GM23248 (cell line): ENCODE results near the gene YIPF6. TPM values are rescaled to one million over a fixed set of nuclear protein-coding genes. Genes with fewer than 3 reads are reported as not detected.
"Not testable (repeated sequence)": the region's sequence is repeated elsewhere in the genome, so short reads cannot be mapped to it uniquely, and the experiment has no call there.

Experiments used
- DNase-seq: peaks from one replicate; pipeline ENCODE4 v3.0.0-alpha.2; 2015
- H2AFZ ChIP-seq: fragments of 200-600 bp; sonication (generic); 2 replicates; pipeline ENCODE4 v1.6.1; 2016; ENCODE audit warnings: antibody characterized with exemption
- H3F3A ChIP-seq: fragments of 200-600 bp; sonication (generic); 2 replicates; pipeline ENCODE4 v1.6.1; 2016; ENCODE audit warnings: mild to moderate bottlenecking, antibody characterized with exemption, mixed run types; ENCODE audit not compliant: insufficient read depth
- H3K27ac ChIP-seq: fragments of 200-600 bp; sonication (generic); 2 replicates; pipeline ENCODE4 v1.5.1; 2016; ENCODE audit warnings: mild to moderate bottlenecking
- H3K27me3 ChIP-seq: fragments of 200-600 bp; sonication (generic); replicated peaks from 2 replicates; pipeline ENCODE4 v1.6.1; 2016; ENCODE audit warnings: mild to moderate bottlenecking; ENCODE audit not compliant: insufficient read depth
- H3K36me3 ChIP-seq: fragments of 200-600 bp; sonication (generic); 2 replicates; pipeline ENCODE4 v1.6.1; 2016; ENCODE audit warnings: low read depth, mild to moderate bottlenecking
- H3K4me1 ChIP-seq: fragments of 200-600 bp; sonication (generic); 2 replicates; pipeline ENCODE4 v1.6.1; 2016; ENCODE audit warnings: mild to moderate bottlenecking; ENCODE audit not compliant: insufficient read depth
- H3K4me2 ChIP-seq: fragments of 200-600 bp; sonication (generic); one replicate; pipeline ENCODE4 v1.6.1; 2016; ENCODE audit warnings: mild to moderate bottlenecking; ENCODE audit not compliant: unreplicated experiment
- H3K4me3 ChIP-seq: fragments of 200-600 bp; sonication (generic); 2 replicates; pipeline ENCODE4 v1.5.1; 2016; ENCODE audit warnings: mild to moderate bottlenecking
- H3K79me2 ChIP-seq: fragments of 200-600 bp; sonication (generic); 2 replicates; pipeline ENCODE4 v1.6.1; 2016; ENCODE audit warnings: mild to moderate bottlenecking; ENCODE audit not compliant: insufficient read depth
- H3K9ac ChIP-seq: fragments of 200-600 bp; sonication (generic); 2 replicates; pipeline ENCODE4 v1.6.1; 2016; ENCODE audit warnings: mild to moderate bottlenecking
- H3K9me2 ChIP-seq: fragments of 200-600 bp; sonication (generic); 2 replicates; pipeline ENCODE4 v1.6.1; 2016; ENCODE audit warnings: mixed run types, mild to moderate bottlenecking, moderate library complexity; ENCODE audit not compliant: insufficient read depth
- H3K9me3 ChIP-seq: fragments of 200-600 bp; sonication (generic); one replicate; pipeline ENCODE4 v1.6.1; 2017; ENCODE audit warnings: low read depth
- H4K20me1 ChIP-seq: fragments of 200-600 bp; sonication (generic); 2 replicates; pipeline ENCODE4 v1.6.0; 2016; ENCODE audit not compliant: insufficient read depth
- EZH2 ChIP-seq: fragments of 200-600 bp; sonication (generic); IDR thresholded peaks from 2 replicates; pipeline ENCODE4 v1.6.1; 2018; ENCODE audit warnings: antibody characterized with exemption, mild to moderate bottlenecking; ENCODE audit not compliant: insufficient read depth, poor library complexity, severe bottlenecking
- EZH2phosphoT487 ChIP-seq: fragments of 200-600 bp; sonication (generic); IDR thresholded peaks from 2 replicates; pipeline ENCODE4 v1.6.1; 2018; ENCODE audit warnings: antibody characterized with exemption, moderate library complexity, mild to moderate bottlenecking, low read depth; ENCODE audit not compliant: insufficient read depth
- WGBS, 2 experiments: methylation state at CpG; one replicate each; pipeline ENCODE4 v1.1.6; 2015 to 2017; ENCODE audit warnings: low lambda C conversion rate in 2 of 2, low coverage in 1 of 2; ENCODE audit errors: missing lambda C conversion rate in 2 of 2; 5-methylcytosine and 5-hydroxymethylcytosine counted together
- in situ Hi-C: fragments of 300-500 bp; cut with MboI; formaldehyde crosslinking; loops from 2 replicates; pipeline ENCODE4 v1.15.0; 2020
- polyA plus RNA-seq: library from polyadenylated mRNA; unstranded; fragments of >200 nt; fragmentation: Nextera tagmentation; extraction: Ambion mirVana; gene quantifications from 2 replicates; pipeline ENCODE4 v1.2.1, GENCODE V29; 2016
- total RNA-seq: library from RNA; depleted of rRNA; stranded (reverse); fragments of >200 nt; shearing (Covaris generic); gene quantifications from 2 replicates; pipeline ENCODE4 v1.2.3, GENCODE V29; 2014

The YIPF6 gene
- total and polyA plus RNA-seq, 2 experiments from 2014 or later: 21.1 to 42.5 TPM

DNA sequence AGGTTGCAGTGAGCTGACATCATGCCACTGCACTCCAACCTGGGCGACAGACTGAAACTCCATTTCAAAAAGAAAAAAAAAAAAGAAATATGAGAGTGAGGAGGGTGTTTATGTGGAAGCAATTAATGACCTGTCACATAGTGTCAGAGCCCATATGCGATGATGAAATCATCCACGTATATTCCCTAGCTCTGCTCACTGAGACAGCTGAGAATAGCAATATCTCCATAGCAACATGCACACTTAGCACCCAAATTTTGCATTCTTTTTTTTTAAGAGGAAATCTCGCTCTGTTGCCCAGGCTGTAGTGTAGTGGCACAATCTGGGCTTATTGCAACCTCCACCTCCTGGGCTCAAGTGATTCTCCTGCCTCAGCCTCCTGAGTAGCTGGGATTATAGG, 34.1 kb upstream of the YIPF6 start:
- H3K36me3 ChIP-seq: no peaks in the 10 kb centered on the region
- no peak overlapping the region for H3K27ac ChIP-seq
- H3K4me1 ChIP-seq: peaks cover 15% of the 10 kb centered on the region
- H4K20me1 ChIP-seq: no peaks in the 10 kb centered on the region
- 62 to 85% methylated on average over 2 to 4 of the region's 4 CpGs for WGBS, 2 experiments
- no peak overlapping the region for H3K9ac ChIP-seq
- H3F3A ChIP-seq: peaks cover 13% of the 10 kb centered on the region
- H3K27me3 ChIP-seq: no peaks in the 10 kb centered on the region
- TF ChIP-seq EZH2: no peak
- no peak for TF ChIP-seq EZH2phosphoT487
- no peak overlapping the region for H3K4me2 ChIP-seq
- no peak overlapping the region for H2AFZ ChIP-seq
- H3K79me2 ChIP-seq: no peaks in the 10 kb centered on the region
- H3K9me2 ChIP-seq: no peaks in the 10 kb centered on the region
- no peak overlapping the region for H3K4me3 ChIP-seq
- in situ Hi-C loops: loop anchor here (10.0 kb wide), 1 partner anchor 270 kb away; no protein-coding TSS in a partner anchor
- no peak for DNase-seq
- H3K9me3 ChIP-seq: no peaks in the 10 kb centered on the region

DNA sequence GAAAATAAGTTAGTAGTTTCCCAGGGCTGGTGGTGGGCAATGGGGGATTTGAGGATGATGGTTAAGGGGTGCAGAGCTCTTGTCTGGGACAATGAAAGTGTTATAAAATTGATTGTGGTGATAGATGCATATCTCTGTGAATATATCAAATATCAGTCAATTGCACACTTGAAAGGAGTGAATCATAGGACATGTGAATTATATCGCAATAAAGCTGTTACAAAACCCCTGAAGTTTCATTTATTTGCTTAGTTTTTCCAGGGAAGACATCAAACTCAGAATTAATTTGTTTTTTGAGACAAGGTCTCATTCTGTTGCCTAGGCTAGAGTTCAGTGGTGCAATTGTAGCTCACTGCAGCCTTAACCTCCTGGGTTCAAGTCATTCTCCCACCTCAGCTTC, 17.9 kb upstream of the YIPF6 start:
- WGBS, 2 experiments: 88 to 95% methylated on average over 1 of the region's 1 CpG
- H2AFZ ChIP-seq: no peak overlapping the region

DNA sequence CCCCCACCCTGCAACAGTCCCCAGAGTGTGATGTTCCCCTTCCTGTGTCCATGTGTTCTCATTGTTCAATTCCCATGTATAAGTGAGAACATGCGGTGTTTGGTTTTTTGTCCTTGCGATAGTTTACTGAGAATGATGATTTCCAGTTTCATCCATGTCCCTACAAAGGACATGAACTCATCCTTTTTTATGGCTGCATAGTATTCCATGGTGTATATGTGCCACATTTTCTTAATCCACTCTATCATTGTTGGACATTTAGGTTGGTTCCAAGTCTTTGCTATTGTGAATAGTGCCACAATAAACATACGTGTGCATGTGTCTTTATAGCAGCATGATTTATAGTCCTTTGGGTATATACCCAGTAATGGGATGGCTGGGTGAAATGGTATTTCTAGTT, 12.7 kb upstream of the YIPF6 start:
- H3K4me1 ChIP-seq, H3K9me2 ChIP-seq, H4K20me1 ChIP-seq, H3K9me3 ChIP-seq, H3K4me3 ChIP-seq, DNase-seq, H3K79me2 ChIP-seq, H3K27ac ChIP-seq, H3K27me3 ChIP-seq, H3K36me3 ChIP-seq, in situ Hi-C loops, H3K9ac ChIP-seq, H3F3A ChIP-seq, H3K4me2 ChIP-seq, H2AFZ ChIP-seq: not testable (repeated sequence)
- 80 to 83% methylated on average over 1 to 2 of the region's 3 CpGs for WGBS, 2 experiments

More for the DNA sequence above, 17.9 kb upstream of the YIPF6 start:
- no peak overlapping the region for H3K4me2 ChIP-seq
- in situ Hi-C loops: no loop called here
- no peaks in the 10 kb centered on the region for H3K27me3 ChIP-seq
- no peaks in the 10 kb centered on the region for H3K9me3 ChIP-seq
- TF ChIP-seq EZH2phosphoT487 (no peak), EZH2 (no peak)
- H3K4me1 ChIP-seq: no peaks in the 10 kb centered on the region
- no peaks in the 10 kb centered on the region for H3K79me2 ChIP-seq
- H3F3A ChIP-seq: no peaks in the 10 kb centered on the region
- no peak overlapping the region for H3K9ac ChIP-seq
- H3K9me2 ChIP-seq: no peaks in the 10 kb centered on the region
- no peak overlapping the region for H3K4me3 ChIP-seq
- H3K36me3 ChIP-seq: no peaks in the 10 kb centered on the region
- DNase-seq: no peak
- H4K20me1 ChIP-seq: no peaks in the 10 kb centered on the region
- no peak overlapping the region for H3K27ac ChIP-seq

DNA sequence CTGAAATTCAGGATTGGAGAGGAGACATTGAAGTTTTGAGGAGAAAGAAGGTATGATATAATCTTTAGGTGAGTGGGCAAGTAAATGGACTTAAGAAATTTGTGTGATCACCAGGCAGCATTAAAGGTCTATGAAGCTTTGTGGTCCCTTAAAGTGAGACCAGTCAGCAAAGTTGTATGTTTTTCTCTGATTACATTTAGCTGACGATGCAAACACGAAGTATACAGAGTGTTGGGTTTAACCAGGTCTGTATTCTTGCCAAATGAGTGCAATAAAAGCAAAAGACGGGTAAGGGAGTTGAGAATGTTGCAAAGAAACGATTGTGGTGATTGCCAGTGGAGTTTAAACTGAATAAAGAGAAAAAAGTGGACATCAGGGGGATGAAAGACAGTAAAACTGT, 11.6 kb upstream of the YIPF6 start:
- WGBS, 2 experiments: 39 to 52% methylated on average over 3 to 4 of the region's 4 CpGs
- Histone ChIP-seq H2AFZ (no peak overlapping the region), H3K9me2 (no peaks in the 10 kb centered on the region), H3K4me1 (no peaks in the 10 kb centered on the region), H3K9me3 (no peaks in the 10 kb centered on the region), H3K9ac (no peak overlapping the region), H3K36me3 (no peaks in the 10 kb centered on the region), H4K20me1 (no peaks in the 10 kb centered on the region), H3K27me3 (no peaks in the 10 kb centered on the region), H3K4me2 (no peak overlapping the region), H3K27ac (no peak overlapping the region), H3F3A (no peaks in the 10 kb centered on the region), H3K4me3 (no peak overlapping the region), H3K79me2 (no peaks in the 10 kb centered on the region)
- TF ChIP-seq EZH2phosphoT487: no peak
- no peak for TF ChIP-seq EZH2
- no peak for DNase-seq
- in situ Hi-C loops: no loop called here

DNA sequence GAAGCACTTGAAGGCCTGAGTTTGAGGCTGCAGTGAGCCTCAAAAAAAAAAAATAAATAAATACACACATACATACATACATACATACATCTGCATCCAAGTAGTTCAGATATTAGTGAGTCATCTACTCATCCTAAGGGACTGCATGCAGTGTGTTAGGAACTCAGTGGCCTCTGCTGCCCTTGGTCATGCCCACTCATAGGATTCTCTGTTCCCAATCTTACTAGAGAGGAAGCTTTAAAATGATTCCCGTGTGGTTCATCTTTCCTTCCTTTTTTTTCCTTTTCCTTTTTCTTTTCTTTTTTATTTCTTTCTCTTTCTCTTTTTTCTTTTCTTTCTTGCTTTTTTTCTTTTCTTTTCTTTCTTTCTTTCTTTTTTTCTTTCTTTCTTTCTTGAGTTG, 10.9 kb upstream of the YIPF6 start:
- Histone ChIP-seq H3F3A (no peaks in the 10 kb centered on the region), H3K9me2 (no peaks in the 10 kb centered on the region), H3K4me1 (no peaks in the 10 kb centered on the region), H2AFZ (no peak overlapping the region), H3K4me2 (no peak overlapping the region), H3K79me2 (no peaks in the 10 kb centered on the region), H3K9me3 (no peaks in the 10 kb centered on the region), H3K9ac (no peak overlapping the region), H3K36me3 (no peaks in the 10 kb centered on the region), H4K20me1 (no peaks in the 10 kb centered on the region), H3K27me3 (no peaks in the 10 kb centered on the region), H3K4me3 (no peak overlapping the region), H3K27ac (no peak overlapping the region)
- 6% methylated on average over 1 of the region's 1 CpG; no CpG with 5 or more reads in 1 of the 2 experiments for WGBS, 2 experiments
- in situ Hi-C loops: no loop called here
- TF ChIP-seq EZH2: no peak
- TF ChIP-seq EZH2phosphoT487: no peak
- no peak for DNase-seq
